Measurements from ENCODE around the gene TXNRD2.

The TXNRD2 gene

GRCh38 chr22:19828035-19828401, 113.6 kb downstream of the TXNRD2 start:
- DNase-seq (ENCODE audit: low read depth in 2 of 3, low spot score in 1 of 3) = no peak

GRCh38 chr22:19827341-19828034, 114.1 kb downstream of the TXNRD2 start:
- DNase-seq (ENCODE audit: low read depth in 2 of 3, low spot score in 1 of 3) = no peak

- no peak for DNase-seq (ENCODE audit: low read depth in 2 of 3, low spot score in 1 of 3)
Measured at GRCh38 chr22:19826619-19826950, 115.0 kb downstream of the TXNRD2 start.

- DNase-seq (ENCODE audit: low read depth in 2 of 3, low spot score in 1 of 3) = no peak
Measured at GRCh38 chr22:19825904-19826618, 115.6 kb downstream of the TXNRD2 start.

Measured in stimulated activated CD4-positive, alpha-beta T cell treated with anti-CD3 and anti-CD28 coated beads, Interleukin-12 subunit alpha, Interleukin-12 subunit beta, amount 100 ng/mL, for 48 hours (primary cell).